CD4-positive, CD25-positive, alpha-beta regulatory T cell (primary cell): ENCODE measurements around the gene FMOD. TPM values are rescaled to one million over a fixed set of nuclear protein-coding genes. Genes with fewer than 3 reads are reported as not detected.
A peak's percentile ranks its signal among the peaks of the same experiment; 100 is the strongest.

Experiments
- ATAC-seq, 2 donors: fragments of 150-1000 bp; cut with Tn5 transposase; one replicate each; pipeline ENCODE4 v1.10.0; 2021; ENCODE audit warnings: low read depth in 2 of 2, moderate number of reproducible peaks in 2 of 2, moderate library complexity in 1 of 2
- DNase-seq, 3 donors: peaks; one replicate each; pipeline versions ENCODE4 v3.0.0 to v3.0.0-alpha.2; 2012 to 2022; ENCODE audit warnings: mixed read lengths in 1 of 3
- H3K27ac ChIP-seq: one replicate; pipeline ENCODE4 v1.7.0; 2013; ENCODE audit warnings: mild to moderate bottlenecking, low read length; ENCODE audit not compliant: insufficient read depth, poor library complexity, severe bottlenecking
- H3K27me3 ChIP-seq: one replicate; pipeline ENCODE4 v1.7.0; 2013; ENCODE audit warnings: low read length; ENCODE audit not compliant: control insufficient read depth, insufficient read depth
- H3K36me3 ChIP-seq: one replicate; pipeline ENCODE4 v1.7.0; 2013; ENCODE audit warnings: mild to moderate bottlenecking, low read length, moderate library complexity; ENCODE audit not compliant: control insufficient read depth, insufficient read depth
- H3K4me1 ChIP-seq: 2 replicates; pipeline ENCODE4 v1.7.0; 2013; ENCODE audit warnings: mild to moderate bottlenecking, low read length; ENCODE audit not compliant: insufficient read depth, control insufficient read depth, poor library complexity, severe bottlenecking
- H3K4me3 ChIP-seq: one replicate; pipeline ENCODE4 v1.7.0; 2013; ENCODE audit warnings: low read depth, mild to moderate bottlenecking, low read length, moderate library complexity
- H3K9me3 ChIP-seq, 2 experiments: 1 replicate in 1 of 2; 2 replicates in 1 of 2; pipeline ENCODE4 v1.7.0; 2013; ENCODE audit warnings: low read length in 2 of 2, mild to moderate bottlenecking in 1 of 2, moderate library complexity in 1 of 2; ENCODE audit not compliant: control insufficient read depth in 2 of 2
- H3K27ac Mint-ChIP-seq, 3 donors: one replicate each; pipeline ENCODE4 v1.8.0; 2020 to 2022; ENCODE audit warnings: mild to moderate bottlenecking in 3 of 3, mixed read lengths in 3 of 3, moderate library complexity in 2 of 3
- H3K27me3 Mint-ChIP-seq: one replicate; pipeline ENCODE4 v1.8.0; 2022; ENCODE audit warnings: mild to moderate bottlenecking, mixed read lengths
- H3K36me3 Mint-ChIP-seq: one replicate; pipeline ENCODE4 v1.8.0; 2020; ENCODE audit warnings: mixed read lengths
- H3K4me1 Mint-ChIP-seq, 4 donors: one replicate each; pipeline ENCODE4 v1.8.0; 2020 to 2022; ENCODE audit warnings: mixed read lengths in 4 of 4, mild to moderate bottlenecking in 1 of 4
- H3K4me3 Mint-ChIP-seq, 4 donors: one replicate each; pipeline ENCODE4 v1.8.0; 2020 to 2022; ENCODE audit warnings: mild to moderate bottlenecking in 4 of 4, mixed read lengths in 4 of 4, moderate library complexity in 3 of 4
- H3K9me3 Mint-ChIP-seq, 7 donors: one replicate each; pipeline ENCODE4 v1.8.0; 2020 to 2022; ENCODE audit warnings: mixed read lengths in 7 of 7, mild to moderate bottlenecking in 3 of 7, moderate library complexity in 2 of 7
- polyA plus RNA-seq, 4 donors: library from polyadenylated mRNA; unstranded; fragments of 300-500 nt; fragmentation: Illumina TruSeq; gene quantifications; one replicate each; pipeline ENCODE4 v1.2.3, GENCODE V29; 2021
- total RNA-seq: library from RNA; stranded (reverse); gene quantifications from one replicate; pipeline ENCODE4 v1.2.3, GENCODE V29; 2022

FMOD gene
- total and polyA plus RNA-seq, 5 donors from 2014 or later, result not detected

GRCh38 chr1:203360547-203361185, 9.7 kb upstream of the FMOD start:
- no peak for ATAC-seq
- Histone ChIP-seq H3K27ac (no peak overlapping the region), H3K36me3 (no peaks in the 10 kb centered on the region), H3K27me3 (peaks cover 32% of the 10 kb centered on the region), H3K4me1 (no peaks in the 10 kb centered on the region), H3K9me3 (no peaks in the 10 kb centered on the region), H3K4me3 (no peak overlapping the region)
- peaks cover 78% of the 10 kb centered on the region for H3K27me3 Mint-ChIP-seq
- H3K4me3 Mint-ChIP-seq, result no peak overlapping the region
- H3K4me1 Mint-ChIP-seq, result no peaks in the 10 kb centered on the region
- DNase-seq, result no peak
- no peaks in the 10 kb centered on the region for H3K36me3 Mint-ChIP-seq
- peaks cover 0 to 7% (median 0%) of the 10 kb centered on the region in 7 donors for H3K9me3 Mint-ChIP-seq
- H3K27ac Mint-ChIP-seq, result no peak overlapping the region

- no peak overlapping the region for H3K4me3 Mint-ChIP-seq
- Histone ChIP-seq H3K27ac (no peak overlapping the region), H3K4me1 (no peaks in the 10 kb centered on the region), H3K36me3 (no peaks in the 10 kb centered on the region), H3K27me3 (peaks cover 39% of the 10 kb centered on the region), H3K9me3 (no peaks in the 10 kb centered on the region), H3K4me3 (no peak overlapping the region)
- no peak for DNase-seq
- H3K4me1 Mint-ChIP-seq, result no peaks in the 10 kb centered on the region
- no peak overlapping the region for H3K27ac Mint-ChIP-seq
- ATAC-seq, result no peak
- H3K36me3 Mint-ChIP-seq, result no peaks in the 10 kb centered on the region
- peaks cover 76% of the 10 kb centered on the region for H3K27me3 Mint-ChIP-seq
- H3K9me3 Mint-ChIP-seq, result peaks cover 0 to 7% (median 0%) of the 10 kb centered on the region in 7 donors
Observed at GRCh38 chr1:203359010-203359571, 8.2 kb upstream of the FMOD start.

- Mint-ChIP-seq H3K27me3 (peaks cover 71% of the 10 kb centered on the region), H3K9me3 (peaks cover 0 to 7% (median 0%) of the 10 kb centered on the region in 7 donors), H3K36me3 (no peaks in the 10 kb centered on the region), H3K4me1 (no peaks in the 10 kb centered on the region), H3K4me3 (no peak overlapping the region), H3K27ac (no peak overlapping the region)
- DNase-seq (no peak), ATAC-seq (no peak)
- Histone ChIP-seq H3K36me3 (no peaks in the 10 kb centered on the region), H3K4me3 (no peak overlapping the region), H3K9me3 (no peaks in the 10 kb centered on the region), H3K27me3 (peaks cover 35% of the 10 kb centered on the region), H3K27ac (no peak overlapping the region), H3K4me1 (peaks cover 4% of the 10 kb centered on the region)
Observed at GRCh38 chr1:203354246-203354645, 3.3 kb upstream of the FMOD start.

GRCh38 chr1:203353486-203353885, 2.6 kb upstream of the FMOD start:
- H3K27me3 ChIP-seq, result peaks cover 31% of the 10 kb centered on the region
- Mint-ChIP-seq H3K4me1 (no peaks in the 10 kb centered on the region), H3K36me3 (no peaks in the 10 kb centered on the region), H3K27ac (no peak overlapping the region), H3K27me3 (peaks cover 67% of the 10 kb centered on the region), H3K9me3 (peaks cover 0 to 7% (median 0%) of the 10 kb centered on the region in 7 donors), H3K4me3 (no peak overlapping the region)
- H3K9me3 ChIP-seq, result no peaks in the 10 kb centered on the region
- no peak overlapping the region for H3K4me3 ChIP-seq
- no peak for ATAC-seq
- H3K4me1 ChIP-seq, result peaks cover 4% of the 10 kb centered on the region
- H3K36me3 ChIP-seq, result no peaks in the 10 kb centered on the region
- DNase-seq, result no peak
- no peak overlapping the region for H3K27ac ChIP-seq

DNA sequence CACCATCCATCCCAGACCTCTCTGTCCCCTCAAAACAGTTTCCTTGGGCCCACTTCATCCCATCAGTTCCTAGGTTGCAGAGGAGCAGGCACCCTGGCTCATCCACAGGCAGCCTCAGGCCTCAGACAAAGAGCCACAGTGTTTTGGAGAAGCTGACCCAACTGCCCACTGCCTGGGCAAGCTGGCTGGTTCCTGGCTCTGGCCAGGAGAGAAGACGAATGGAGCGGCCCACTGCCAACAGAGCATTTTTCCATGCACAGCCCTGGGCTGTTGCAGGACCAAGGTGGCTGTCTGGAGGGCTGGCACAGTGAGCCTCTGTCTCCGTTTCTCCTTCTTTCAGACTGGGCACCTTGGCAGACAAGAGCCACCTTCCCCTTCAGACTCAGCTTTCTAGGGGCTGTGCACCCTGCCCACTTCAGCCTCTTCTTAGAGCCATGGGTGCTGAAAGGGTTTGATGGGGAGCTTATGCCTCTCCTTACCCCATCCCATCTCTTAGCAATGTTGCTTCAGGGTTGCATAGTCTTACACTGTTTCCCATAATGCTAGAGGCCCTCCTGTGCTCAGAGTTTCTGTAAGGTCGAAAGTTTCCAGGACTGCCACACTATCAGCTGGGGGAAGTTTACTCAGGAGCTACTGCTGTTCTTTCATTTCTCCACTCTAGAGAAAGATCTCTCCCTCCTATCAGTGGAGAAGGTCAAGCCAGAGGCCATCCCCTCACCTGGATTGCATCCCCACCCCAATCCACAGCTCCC, 973 bp downstream of the FMOD start:
- Histone ChIP-seq H3K27me3 (peaks cover 31% of the 10 kb centered on the region), H3K27ac (no peak overlapping the region), H3K9me3 (no peaks in the 10 kb centered on the region), H3K4me3 (no peak overlapping the region), H3K4me1 (peaks cover 4% of the 10 kb centered on the region), H3K36me3 (no peaks in the 10 kb centered on the region)
- H3K9me3 Mint-ChIP-seq, result no peaks in the 10 kb centered on the region
- peaks cover 69% of the 10 kb centered on the region for H3K27me3 Mint-ChIP-seq
- no peak overlapping the region for H3K27ac Mint-ChIP-seq
- ATAC-seq (no peak), DNase-seq (no peak)
- H3K4me1 Mint-ChIP-seq, result no peaks in the 10 kb centered on the region
- no peaks in the 10 kb centered on the region for H3K36me3 Mint-ChIP-seq
- H3K4me3 Mint-ChIP-seq, result no peak overlapping the region

- no peaks in the 10 kb centered on the region for H3K9me3 ChIP-seq
- H3K27me3 ChIP-seq, result peaks cover 31% of the 10 kb centered on the region
- DNase-seq, result no peak
- H3K36me3 ChIP-seq, result no peaks in the 10 kb centered on the region
- no peaks in the 10 kb centered on the region for H3K36me3 Mint-ChIP-seq
- peak overlapping the region in 1 of 3 donors; percentile 46 for H3K27ac Mint-ChIP-seq
- no peak overlapping the region for H3K27ac ChIP-seq
- peaks cover 72% of the 10 kb centered on the region for H3K27me3 Mint-ChIP-seq
- ATAC-seq, result no peak
- no peaks in the 10 kb centered on the region for H3K9me3 Mint-ChIP-seq
- no peak overlapping the region for H3K4me3 Mint-ChIP-seq
- no peaks in the 10 kb centered on the region for H3K4me1 Mint-ChIP-seq
- peaks cover 4% of the 10 kb centered on the region for H3K4me1 ChIP-seq
- no peak overlapping the region for H3K4me3 ChIP-seq
Observed at GRCh38 chr1:203349166-203349565, 1.8 kb downstream of the FMOD start.

DNA sequence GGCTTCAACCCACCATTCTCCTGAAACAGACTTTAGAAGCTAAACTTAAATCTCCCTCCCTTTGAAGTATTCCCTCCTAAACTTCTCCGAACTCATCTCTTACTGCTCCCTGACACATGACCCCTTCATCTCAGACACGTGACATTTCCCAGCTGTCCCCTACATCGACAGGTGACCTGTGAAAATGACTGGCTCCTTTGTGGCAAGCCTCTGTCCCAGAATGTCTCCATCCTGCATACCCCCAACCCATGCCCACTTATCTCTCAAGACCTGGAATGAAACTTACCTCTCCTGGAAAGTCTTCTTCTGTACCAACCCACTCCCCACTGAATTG, 4.2 kb downstream of the FMOD start:
- Mint-ChIP-seq H3K27me3 (peaks cover 81% of the 10 kb centered on the region), H3K9me3 (no peaks in the 10 kb centered on the region), H3K4me3 (no peak overlapping the region), H3K4me1 (peaks cover 0 to 8% (median 4%) of the 10 kb centered on the region in 4 donors), H3K36me3 (no peaks in the 10 kb centered on the region), H3K27ac (no peak overlapping the region)
- H3K36me3 ChIP-seq, result no peaks in the 10 kb centered on the region
- H3K4me3 ChIP-seq, result no peak overlapping the region
- ATAC-seq (no peak), DNase-seq (no peak)
- H3K27ac ChIP-seq, result no peak overlapping the region
- peaks cover 41% of the 10 kb centered on the region for H3K27me3 ChIP-seq
- peaks cover 4% of the 10 kb centered on the region for H3K4me1 ChIP-seq
- no peaks in the 10 kb centered on the region for H3K9me3 ChIP-seq
